HG03565 (cell line): ENCODE measurements around the gene SPECC1L.
"Not testable (repeated sequence)": the region's sequence is repeated elsewhere in the genome, so short reads cannot be mapped to it uniquely, and the experiment has no call there.

Source experiments
- ATAC-seq: cut with Tn5 transposase; IDR thresholded peaks from one replicate; pipeline ENCODE4 v1.9.1; 2021; ENCODE audit warnings: mild to moderate bottlenecking, moderate library complexity; ENCODE audit not compliant: unreplicated experiment

SPECC1L gene, protein sequence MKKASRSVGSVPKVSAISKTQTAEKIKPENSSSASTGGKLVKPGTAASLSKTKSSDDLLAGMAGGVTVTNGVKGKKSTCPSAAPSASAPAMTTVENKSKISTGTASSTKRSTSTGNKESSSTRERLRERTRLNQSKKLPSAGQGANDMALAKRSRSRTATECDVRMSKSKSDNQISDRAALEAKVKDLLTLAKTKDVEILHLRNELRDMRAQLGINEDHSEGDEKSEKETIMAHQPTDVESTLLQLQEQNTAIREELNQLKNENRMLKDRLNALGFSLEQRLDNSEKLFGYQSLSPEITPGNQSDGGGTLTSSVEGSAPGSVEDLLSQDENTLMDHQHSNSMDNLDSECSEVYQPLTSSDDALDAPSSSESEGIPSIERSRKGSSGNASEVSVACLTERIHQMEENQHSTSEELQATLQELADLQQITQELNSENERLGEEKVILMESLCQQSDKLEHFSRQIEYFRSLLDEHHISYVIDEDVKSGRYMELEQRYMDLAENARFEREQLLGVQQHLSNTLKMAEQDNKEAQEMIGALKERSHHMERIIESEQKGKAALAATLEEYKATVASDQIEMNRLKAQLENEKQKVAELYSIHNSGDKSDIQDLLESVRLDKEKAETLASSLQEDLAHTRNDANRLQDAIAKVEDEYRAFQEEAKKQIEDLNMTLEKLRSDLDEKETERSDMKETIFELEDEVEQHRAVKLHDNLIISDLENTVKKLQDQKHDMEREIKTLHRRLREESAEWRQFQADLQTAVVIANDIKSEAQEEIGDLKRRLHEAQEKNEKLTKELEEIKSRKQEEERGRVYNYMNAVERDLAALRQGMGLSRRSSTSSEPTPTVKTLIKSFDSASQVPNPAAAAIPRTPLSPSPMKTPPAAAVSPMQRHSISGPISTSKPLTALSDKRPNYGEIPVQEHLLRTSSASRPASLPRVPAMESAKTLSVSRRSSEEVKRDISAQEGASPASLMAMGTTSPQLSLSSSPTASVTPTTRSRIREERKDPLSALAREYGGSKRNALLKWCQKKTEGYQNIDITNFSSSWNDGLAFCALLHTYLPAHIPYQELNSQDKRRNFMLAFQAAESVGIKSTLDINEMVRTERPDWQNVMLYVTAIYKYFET

DNA sequence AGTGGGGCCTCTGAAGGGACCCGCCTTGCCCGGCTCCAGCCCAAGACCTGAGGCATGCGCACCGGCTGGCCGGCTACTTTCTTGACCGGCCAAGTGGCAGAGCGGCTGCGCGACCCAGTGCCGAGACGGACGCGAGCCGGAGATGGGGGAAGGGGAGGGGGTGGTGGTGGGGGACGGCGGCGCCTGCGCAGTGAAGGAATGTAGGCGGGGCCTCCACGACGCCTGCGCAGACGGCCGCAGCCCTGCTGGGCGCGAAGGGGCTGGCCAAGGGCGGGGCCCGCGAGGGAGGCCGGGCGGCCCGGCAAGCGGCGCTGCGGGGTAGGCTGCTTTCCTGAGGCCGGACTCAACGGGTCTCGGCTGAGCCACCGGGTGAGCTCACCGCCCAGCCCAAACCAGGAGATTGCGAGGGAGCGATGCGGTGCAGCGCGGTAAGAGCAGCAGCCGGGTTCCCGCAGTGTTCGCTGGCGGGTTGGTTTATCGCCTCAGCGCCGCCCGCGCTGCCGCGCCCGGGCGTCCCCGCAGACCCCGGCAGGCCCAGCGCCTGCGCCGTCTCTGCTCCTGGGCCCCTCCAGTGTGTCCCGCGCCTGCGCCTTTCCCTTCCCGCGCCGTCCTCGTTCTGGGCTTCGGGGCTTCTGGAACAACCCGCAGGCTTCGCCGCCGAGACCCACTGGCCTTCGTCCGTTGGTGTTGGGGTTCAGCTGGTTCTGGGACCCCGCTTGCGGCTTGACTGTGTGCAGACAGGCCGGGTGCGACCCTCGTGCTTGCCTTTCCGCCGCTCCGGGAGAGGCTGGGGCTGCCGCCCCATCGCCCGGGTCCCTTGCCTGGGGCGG, at the start of gene SPECC1L:
Gene SPECC1L, plus strand, starts transcription at position 276 of the 830 bp plus-strand sequence. CDS start 31,401 bp downstream, outside the sequence.
- peak; percentile 70 for ATAC-seq

DNA sequence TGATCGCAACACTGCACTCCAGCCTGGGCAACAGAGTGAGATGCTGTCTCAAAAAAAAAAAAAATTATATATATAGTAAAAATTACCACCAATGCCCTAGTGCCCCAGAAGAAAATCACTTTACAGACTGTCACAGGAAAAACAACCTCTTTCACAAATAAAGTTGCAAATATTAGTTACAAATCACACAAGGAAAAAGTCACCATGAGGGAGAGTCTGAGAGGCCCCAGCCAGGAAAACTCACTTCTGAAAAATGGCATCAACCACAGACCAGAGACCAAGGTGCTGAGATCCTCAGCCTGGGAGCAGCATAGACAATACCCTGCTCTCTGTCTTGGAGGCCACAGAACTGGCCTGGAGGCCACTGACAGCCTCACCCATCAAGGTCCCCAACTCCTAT, 46.2 kb upstream of the SPECC1L start:
- ATAC-seq: no peak

DNA sequence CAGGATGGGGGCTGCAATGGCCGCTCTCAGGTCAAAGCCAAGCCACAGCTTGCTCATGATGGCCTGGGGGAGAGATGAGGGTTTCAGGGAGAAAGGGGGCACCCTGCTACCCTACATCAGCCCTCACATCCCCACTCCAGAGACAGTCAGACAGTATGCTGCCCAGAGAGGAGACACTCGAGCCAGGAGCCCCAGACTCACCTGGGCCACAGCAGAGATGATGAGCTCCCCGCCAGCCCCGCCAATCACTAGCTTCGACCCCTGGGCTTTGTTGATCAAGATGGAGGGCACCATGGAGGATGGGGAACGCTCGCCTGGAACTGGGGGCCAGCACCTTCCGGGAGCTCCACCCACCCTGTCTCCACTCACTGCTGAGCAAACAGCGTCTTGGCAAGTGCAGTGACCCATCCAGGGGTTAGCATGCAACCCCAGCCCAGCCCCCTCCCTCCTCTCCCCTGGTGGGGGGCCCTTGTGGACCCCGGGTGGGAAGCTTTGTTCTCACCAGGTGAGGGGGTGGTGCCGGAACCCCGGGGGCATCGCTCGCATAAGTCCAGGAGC, 45.5 kb upstream of the SPECC1L start:
- ATAC-seq: no peak

DNA sequence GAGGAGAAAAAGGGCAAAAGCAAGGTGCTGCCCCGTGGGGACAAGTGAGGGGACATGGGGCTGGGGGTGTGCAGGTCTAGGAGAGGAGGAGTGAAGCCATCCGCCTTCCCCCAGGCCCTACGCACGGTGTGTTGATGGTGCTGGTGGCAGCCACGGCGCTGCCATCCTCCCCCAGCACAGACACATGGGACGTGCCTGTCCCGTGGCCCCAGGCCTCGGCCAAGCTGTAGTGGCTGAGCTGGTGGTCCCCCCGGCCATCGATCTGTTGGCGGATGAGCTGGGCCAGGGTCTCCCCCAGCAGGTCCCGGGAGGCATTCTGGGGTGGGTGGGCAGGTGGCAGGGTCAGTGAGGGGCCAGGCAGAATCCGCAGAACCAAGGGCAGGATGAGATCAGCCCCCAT, 44.7 kb upstream of the SPECC1L start:
- ATAC-seq: no peak

DNA sequence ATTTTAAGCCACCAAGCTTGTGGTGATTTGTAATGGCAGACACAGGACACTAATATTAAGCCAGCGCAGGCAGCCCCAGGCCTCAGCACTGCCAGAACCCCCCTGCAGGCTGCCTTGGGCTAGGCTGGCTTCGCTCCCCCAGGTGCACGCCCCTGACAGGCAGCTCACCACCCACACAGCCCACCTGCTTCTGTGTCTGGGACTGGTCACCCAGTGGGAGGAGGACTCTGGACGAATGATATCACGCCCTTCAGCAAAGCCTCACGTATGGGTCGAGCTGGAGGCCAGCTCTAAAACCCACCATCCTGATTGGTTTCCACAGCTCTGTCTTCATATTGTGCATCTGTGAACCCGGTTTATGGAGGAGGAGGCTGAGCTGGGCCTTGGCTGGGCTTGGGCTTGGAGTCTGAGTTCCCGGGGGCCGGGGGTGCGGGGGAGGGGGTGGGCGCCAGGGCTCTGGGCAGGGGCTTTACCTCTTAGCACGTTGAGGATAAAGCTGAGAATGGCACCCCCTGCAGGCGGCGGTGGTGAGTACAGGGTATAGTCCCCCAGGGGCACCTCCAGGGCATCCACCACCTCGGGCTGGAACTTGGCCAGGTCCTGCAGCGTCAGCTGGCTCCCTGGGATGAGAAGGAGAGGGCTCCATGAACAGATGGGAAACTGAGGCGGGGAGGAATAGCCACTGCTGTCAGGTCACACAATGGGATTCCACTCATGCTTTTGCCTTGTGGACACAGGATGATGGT, 39.5 kb upstream of the SPECC1L start:
- ATAC-seq: no peak

DNA sequence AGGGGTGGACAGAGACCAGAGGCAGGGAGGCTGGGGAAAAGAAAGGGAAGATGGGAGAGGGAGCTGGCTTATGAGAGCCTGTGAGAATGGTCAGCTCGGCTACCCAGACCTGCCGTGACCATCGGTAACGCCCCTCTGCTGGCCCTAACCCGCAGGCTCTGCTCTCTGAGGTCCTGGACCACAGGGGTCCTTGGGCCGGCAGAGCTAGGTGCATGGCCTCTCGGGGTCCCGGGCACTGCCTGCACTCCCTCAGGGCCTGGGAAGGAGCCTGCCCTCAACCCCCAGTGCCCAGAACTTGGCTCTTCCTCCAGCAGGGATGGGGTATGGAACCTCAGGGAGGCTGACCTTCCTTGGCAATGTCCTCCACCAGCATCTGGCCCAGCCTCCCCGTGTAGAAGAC, 38.9 kb upstream of the SPECC1L start:
- ATAC-seq: no peak

DNA sequence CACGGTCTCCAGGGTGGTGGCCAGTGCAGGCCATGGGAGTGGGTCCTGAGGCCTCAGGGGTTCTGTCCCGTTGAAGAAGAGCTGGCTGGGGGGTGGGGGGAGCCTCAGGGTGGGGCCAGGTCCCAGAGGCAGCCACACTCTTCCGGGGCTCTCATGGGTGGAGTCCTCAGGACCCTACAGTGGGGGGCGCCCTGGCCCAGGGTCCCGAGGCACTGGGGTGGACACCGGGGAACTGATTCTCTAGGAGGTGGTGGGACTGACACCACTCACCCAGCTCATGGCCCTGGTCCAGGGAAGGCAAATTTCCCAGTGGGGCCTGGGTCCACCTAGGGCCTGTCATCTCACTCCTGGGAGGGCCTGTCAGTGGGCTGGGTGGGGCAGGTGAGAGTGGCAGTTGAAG, 38.5 kb upstream of the SPECC1L start:
- ATAC-seq: no peak

DNA sequence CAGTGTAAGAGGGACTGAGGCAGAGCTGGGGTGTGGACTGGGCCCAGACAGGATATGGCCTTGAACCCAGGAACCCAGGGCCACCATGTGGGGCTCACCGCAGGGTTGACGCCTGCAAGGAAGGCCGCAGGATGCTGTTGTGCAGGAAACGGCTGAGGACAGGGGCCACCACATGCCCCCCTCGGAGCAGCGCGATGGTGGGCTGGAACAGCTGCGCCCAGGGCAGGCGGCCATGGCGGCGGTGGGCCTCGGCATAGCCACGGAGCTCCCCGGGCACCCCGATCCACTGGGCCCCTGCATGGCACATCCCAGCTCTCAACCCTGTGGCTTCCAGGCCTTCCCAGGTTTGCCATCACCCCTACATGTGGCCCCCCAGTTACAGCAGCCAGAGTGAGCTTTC, 37.9 kb upstream of the SPECC1L start:
- no peak for ATAC-seq

DNA sequence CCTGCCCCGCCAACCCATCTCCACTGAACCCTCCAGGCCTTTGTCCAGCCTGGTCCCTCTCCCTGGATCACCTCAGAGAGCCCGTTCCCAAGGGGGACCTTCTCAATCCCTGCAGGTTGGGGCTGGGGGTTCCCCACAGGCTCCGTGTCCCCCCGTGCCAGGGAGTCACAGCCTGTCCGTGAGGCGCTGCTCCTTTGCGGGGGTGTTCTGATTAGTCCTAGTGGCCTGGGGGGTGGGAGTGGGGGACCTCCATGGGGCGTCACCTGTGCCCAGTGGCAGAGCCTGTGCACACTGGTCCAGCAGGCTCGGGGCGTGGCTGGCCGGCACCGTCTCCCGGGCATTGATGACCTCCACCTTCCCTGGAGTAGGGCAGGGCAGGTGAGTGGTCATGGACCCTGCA, 37.4 kb upstream of the SPECC1L start:
- ATAC-seq: no peak

DNA sequence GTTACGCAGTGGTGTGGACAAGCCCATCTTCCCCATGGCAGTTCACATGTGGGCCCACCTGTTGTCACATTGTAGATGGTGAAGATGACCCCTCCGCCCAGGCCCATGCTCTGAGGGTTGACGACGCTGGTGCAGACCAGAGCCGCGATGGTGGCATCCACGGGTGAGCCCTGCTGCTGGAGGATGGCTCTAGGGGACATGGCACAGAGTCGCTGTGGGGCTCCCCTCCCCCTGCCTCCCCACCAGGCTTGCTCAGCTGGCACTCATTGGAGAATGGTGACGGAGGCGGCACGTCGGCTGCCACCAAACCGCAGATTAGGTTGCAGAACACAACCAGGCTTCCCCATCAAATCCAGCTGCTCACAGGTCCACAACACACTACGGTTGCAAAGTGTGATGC, 36.8 kb upstream of the SPECC1L start:
- ATAC-seq: no peak

DNA sequence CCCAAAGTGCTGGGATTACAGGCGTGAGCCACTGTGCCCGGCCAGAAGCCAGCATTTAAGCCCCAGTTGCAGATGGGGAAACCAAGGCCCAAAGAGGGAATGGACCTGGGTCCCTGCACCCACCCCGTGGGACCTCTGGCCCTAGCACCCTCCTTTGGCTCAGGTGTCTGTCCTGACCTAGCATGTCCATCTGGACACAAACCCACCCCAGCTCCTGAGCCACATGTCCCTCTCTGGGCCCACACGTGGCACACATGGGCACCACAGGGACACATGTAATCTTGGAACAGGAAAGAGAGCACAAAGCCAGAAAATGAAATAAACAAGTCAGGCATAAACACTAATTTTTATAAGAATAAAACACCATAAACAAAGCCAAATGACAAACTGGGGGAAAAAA, 35.3 kb upstream of the SPECC1L start:
- ATAC-seq: no peak

DNA sequence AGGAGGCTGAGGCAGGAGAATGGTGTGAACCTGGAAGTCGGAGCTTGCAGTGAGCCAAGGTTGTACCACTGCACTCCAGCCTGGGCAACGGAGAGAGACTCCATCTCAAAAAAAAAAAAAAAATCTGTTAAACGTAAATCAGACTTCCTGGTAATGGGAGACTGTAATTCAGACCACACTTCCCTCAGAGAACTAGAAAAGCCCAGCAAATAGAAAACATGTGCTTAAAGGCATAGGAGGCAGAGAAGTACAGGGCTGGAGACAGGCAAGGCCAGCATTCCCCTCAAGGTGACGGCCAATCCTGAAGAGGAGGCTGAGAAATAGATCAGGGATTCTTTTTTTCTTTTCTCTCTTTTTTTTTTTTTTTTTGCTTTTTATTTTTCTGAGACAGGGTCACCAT, 34.0 kb upstream of the SPECC1L start:
- no peak for ATAC-seq

DNA sequence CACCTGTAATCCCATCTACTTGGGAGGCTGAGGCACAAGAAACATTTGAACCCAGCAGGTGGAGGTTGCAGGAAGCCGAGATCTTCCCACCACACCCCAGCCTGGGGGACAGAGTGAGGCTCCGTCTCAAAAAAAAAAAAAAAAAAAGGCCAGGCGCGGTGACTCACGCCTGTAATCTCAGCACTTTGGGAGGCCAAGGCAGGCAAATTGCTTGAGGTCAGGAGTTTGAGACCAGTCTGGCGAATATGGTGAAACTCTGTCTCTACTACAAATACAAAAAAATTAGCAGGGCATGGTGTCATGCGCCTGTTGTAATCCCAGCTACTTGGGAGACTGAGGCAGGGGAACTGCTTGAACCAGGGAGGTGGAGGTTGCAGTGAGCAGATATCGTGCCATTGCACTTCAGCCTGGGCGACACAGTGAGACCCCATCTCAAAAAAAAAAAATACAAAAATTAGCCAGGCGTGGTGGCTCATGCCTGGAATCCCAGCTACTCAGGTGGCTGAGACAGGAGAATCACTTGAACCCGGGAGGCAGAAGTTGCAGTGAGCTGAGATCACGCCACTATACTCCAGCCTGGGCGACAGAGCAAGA, 32.4 kb upstream of the SPECC1L start:
- ATAC-seq: not testable (repeated sequence)

DNA sequence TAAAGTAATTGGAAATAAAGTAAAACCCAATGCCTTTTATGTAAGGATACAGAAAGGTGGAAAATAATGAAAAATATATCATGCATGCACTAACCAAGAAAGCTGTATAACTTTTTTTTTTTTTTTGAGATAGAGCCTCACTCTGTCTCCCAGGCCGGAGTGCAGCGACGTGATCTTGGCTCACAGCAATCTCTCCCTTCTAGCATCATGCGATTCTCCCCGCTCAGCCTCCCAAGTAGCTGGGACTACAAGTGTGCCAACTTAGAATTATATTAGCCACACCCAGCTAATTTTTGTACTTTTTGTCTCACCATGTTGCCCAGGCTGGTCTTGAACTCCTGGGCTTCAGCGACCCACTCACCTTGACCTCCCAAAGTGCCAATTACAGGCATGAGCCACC, 30.2 kb upstream of the SPECC1L start:
- ATAC-seq: no peak

DNA sequence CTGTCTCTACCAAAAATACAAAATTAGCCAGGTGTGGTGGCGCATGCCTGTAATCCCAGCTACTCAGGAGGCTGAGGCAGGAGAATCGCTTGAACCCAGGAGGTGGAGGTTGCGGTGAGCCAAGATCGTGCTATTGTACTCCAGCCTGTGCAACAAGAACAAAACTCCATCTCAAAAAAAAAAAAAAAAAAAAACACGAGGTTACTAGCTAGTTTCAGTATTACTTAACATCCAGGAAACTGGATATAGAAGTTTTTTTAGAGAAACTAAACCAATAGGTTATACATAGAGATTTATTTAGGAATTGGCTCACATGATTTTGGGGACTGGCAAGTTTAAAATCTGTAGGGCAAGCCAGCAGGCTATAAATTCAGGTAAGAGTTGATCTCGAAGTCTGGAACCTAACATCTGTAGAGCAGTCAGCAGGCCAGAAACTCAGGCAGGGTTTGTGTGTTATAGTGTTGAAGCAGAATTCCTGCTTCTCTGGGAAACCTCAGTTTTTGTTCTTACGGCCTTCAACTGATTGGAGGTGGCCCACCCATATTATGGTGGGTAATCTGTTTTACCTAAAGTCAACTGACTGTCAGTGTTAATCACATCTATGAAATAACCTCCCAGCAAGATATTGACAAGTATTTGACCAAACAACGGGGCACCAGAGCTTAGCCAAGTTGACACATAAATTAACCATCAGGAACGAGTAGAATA, 29.5 kb upstream of the SPECC1L start:
- not testable (repeated sequence) for ATAC-seq

DNA sequence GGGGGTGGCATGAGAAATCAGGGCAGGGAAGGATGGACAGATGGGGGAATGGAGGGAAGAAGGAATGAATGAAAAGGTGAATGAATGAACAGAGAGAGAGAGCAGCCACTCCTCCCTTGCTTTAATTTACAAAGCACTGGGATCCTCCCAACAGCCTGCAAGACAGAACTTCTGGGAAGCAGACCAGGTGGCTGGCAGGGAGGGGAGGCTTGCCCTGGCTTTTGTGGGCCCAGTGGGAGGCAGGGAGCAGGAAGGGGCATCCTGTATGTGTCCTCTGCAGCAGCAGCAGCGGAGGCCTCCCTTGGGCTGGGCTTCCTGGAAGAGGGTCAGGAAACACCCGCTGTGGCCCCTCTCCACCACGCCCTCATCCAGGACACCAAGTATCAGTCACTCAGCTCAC, 27.2 kb upstream of the SPECC1L start:
- not testable (repeated sequence) for ATAC-seq

DNA sequence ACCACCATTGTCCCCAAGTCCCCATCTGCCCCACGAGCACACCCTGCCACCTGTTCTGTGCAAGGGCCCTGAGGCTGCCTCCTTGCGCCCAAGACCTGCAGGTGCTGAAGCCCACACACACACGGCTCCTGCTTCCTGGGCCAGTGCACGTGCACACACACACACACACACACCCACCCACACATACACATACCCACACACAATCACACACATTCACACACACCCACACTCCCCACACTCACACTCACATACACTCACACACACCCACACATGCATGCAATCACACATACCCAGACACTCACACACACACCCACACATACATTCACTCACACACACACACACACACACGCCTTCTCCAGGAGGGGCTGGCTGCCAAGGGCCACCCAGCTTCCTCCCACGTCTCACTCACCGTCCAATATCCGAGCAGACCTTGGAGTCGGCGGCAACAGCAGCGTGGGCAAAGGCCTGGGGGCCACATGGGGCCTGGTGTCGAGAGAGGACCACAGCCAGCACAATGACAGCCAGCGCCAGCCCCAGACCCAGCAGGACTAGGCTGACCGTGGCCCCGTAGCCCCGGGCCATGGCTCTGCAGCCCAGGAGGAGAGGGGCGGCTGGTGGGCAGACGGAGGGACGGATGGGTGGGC, 26.4 kb upstream of the SPECC1L start:
- no peak for ATAC-seq

DNA sequence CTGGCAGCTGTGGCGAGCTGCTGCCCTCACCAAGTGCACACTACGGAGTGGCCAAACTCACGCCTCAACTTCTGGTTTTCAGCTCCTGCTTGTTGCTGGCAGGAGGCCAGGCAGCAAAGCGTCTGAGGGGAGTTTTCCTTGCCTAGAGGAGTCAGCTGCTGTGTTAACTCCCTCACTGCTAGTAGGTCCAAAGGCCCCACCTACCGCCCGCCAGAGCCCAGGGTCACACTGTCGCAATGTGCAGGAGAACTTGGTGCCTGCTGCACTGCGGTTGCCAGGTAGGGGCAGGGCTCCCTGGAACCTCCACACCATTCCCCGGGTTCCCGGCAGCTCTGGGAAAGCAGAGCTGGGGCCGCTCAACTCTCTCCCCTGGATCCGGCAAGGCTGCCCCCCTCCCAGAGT, 25.6 kb upstream of the SPECC1L start, which contains the start of gene GGT5:
Gene GGT5, minus strand, starts transcription at position 53 of the 402 bp plus-strand sequence. CDS start 357 bp downstream, outside the sequence.
- ATAC-seq: not testable (repeated sequence)
